HCT116 (cell line): ENCODE results near the gene SUSD6. TPM values are rescaled to one million over a fixed set of nuclear protein-coding genes. Genes with fewer than 3 reads are reported as not detected.

Source experiments
- ATAC-seq: fragments of 200-7000 bp; cut with Tn5 transposase; 2 replicates; pipeline ENCODE4 v1.9.1; 2020; ENCODE audit warnings: mild to moderate bottlenecking, moderate library complexity
- BruUV-seq: library from RNA; stranded (reverse); fragments of 400-500 nt; replicated peaks from 2 replicates; lab custom pipeline; 2021; lab: Mats Ljungman, UMichigan
- CTCF ChIA-PET: fragments of 300-600 bp; sonication (Branson Sonifier 250); formaldehyde crosslinking; loops from one replicate; lab custom pipeline; 2021; ENCODE audit warnings: antibody characterized with exemption; lab: Charles Lee
- POLR2A ChIA-PET: fragments of 300-600, 350-600 bp; sonication (Branson Sonifier 250); formaldehyde crosslinking; loops from one replicate; lab custom pipeline; 2021; ENCODE audit warnings: antibody characterized with exemption; lab: Charles Lee
- RAD21 ChIA-PET, 2 experiments: fragments of 300-600 bp; sonication (Branson Sonifier 250); formaldehyde crosslinking; loops; one replicate each; lab custom pipeline; 2023; ENCODE audit warnings: low total read pairs in 2 of 2; ENCODE audit not compliant: uncharacterized antibody in 2 of 2, unreplicated experiment in 2 of 2, low non-redundant PET in 1 of 2; lab: Charles Lee
- DNase-seq: peaks from one replicate; pipeline ENCODE4 v3.0.0-alpha.2; 2010; ENCODE audit warnings: low read depth, low spot score
- H2AFZ ChIP-seq: fragments of 200-600 bp; shearing (Covaris generic), sonication (generic); 2 replicates; pipeline ENCODE4 v1.6.1; 2017; ENCODE audit warnings: low read depth, mixed run types, mixed read lengths, antibody characterized with exemption, low read length; ENCODE audit not compliant: poor library complexity, severe bottlenecking
- H3K27ac ChIP-seq: 2 replicates; pipeline ENCODE4 v1.5.1; 2012; ENCODE audit warnings: low read depth, low read length
- H3K27me3 ChIP-seq: fragments of 200-600 bp; sonication (generic); 2 replicates; pipeline ENCODE4 v1.6.1; 2016; ENCODE audit warnings: mixed run types, low read length, mixed read lengths; ENCODE audit not compliant: insufficient read depth
- H3K36me3 ChIP-seq, 2 experiments: fragments of 200-500 bp in 1 of 2; fragments of 200-600 bp in 1 of 2; sonication (Bioruptor generic) in 1 of 2; sonication (generic) in 1 of 2; 2 replicates each; pipeline versions ENCODE4 v1.5.1 to v1.6.1; 2014 to 2016; ENCODE audit warnings: low read length in 2 of 2, inconsistent platforms in 1 of 2, mixed read lengths in 1 of 2, mixed run types in 1 of 2; ENCODE audit not compliant: insufficient read depth in 2 of 2, control insufficient read depth in 1 of 2
- H3K4me1 ChIP-seq, 2 experiments: fragments of 200-600 bp in 1 of 2; sonication (generic) in 1 of 2; 2 replicates each; pipeline versions ENCODE4 v1.5.1 to v1.6.1; 2012 to 2017; ENCODE audit warnings: low read length in 2 of 2, inconsistent platforms in 1 of 2, mild to moderate bottlenecking in 1 of 2, mixed read lengths in 1 of 2, mixed run types in 1 of 2, moderate library complexity in 1 of 2; ENCODE audit not compliant: insufficient read depth in 2 of 2, control insufficient read depth in 1 of 2
- H3K4me2 ChIP-seq: fragments of 200-600 bp; sonication (generic); 2 replicates; pipeline ENCODE4 v1.6.1; 2017; ENCODE audit warnings: mixed run types, low read length, mixed read lengths
- H3K4me3 ChIP-seq, 2 experiments: fragments of 200-600 bp in 1 of 2; sonication (generic) in 1 of 2; replicated peaks in 1 of 2; 2 replicates each; pipeline ENCODE4 v1.5.1; 2011 to 2016; ENCODE audit warnings: low read length in 2 of 2, control low read depth in 1 of 2, low read depth in 1 of 2, mild to moderate bottlenecking in 1 of 2, mixed read lengths in 1 of 2, mixed run types in 1 of 2
- H3K79me2 ChIP-seq: fragments of 200-600 bp; sonication (generic); 2 replicates; pipeline ENCODE4 v1.6.1; 2017; ENCODE audit warnings: mild to moderate bottlenecking, mixed run types, low read length, moderate library complexity, mixed read lengths; ENCODE audit not compliant: insufficient read depth
- H3K9ac ChIP-seq: fragments of 200-600 bp; sonication (generic); 2 replicates; pipeline ENCODE4 v1.6.1; 2016; ENCODE audit warnings: low read length, mixed read lengths
- H3K9me2 ChIP-seq: fragments of 200-600 bp; sonication (generic), shearing (Covaris generic); 2 replicates; pipeline ENCODE4 v1.6.1; 2017; ENCODE audit warnings: mixed run types, mild to moderate bottlenecking, moderate library complexity; ENCODE audit not compliant: insufficient read depth
- H3K9me3 ChIP-seq, 2 experiments: fragments of 200-500 bp in 1 of 2; fragments of 200-600 bp in 1 of 2; sonication (Bioruptor generic) in 1 of 2; sonication (generic) in 1 of 2; 2 replicates each; pipeline ENCODE4 v1.6.1; 2014 to 2017; ENCODE audit warnings: low read length in 2 of 2, mixed read lengths in 2 of 2, inconsistent platforms in 1 of 2, low read depth in 1 of 2, mild to moderate bottlenecking in 1 of 2, mixed run types in 1 of 2, moderate library complexity in 1 of 2; ENCODE audit not compliant: control insufficient read depth in 1 of 2, insufficient read depth in 1 of 2
- H4K20me1 ChIP-seq: fragments of 200-600 bp; sonication (generic), shearing (Covaris generic); 2 replicates; pipeline ENCODE4 v1.6.1; 2017; ENCODE audit warnings: mixed run types, mild to moderate bottlenecking, moderate library complexity; ENCODE audit not compliant: insufficient read depth
- CEBPB ChIP-seq: IDR thresholded peaks from 2 replicates; pipeline ENCODE4 v1.6.1; 2012; ENCODE audit warnings: low read depth
- EGR1 ChIP-seq: IDR thresholded peaks from 2 replicates; pipeline ENCODE4 v1.6.1; 2012; ENCODE audit warnings: low read depth
- EZH2 ChIP-seq: fragments of 200-600 bp; sonication (generic); IDR thresholded peaks from 2 replicates; pipeline ENCODE4 v1.6.1; 2017; ENCODE audit warnings: antibody characterized with exemption, mixed run types
- FOSL1 ChIP-seq: IDR thresholded peaks from 2 replicates; pipeline ENCODE4 v1.6.1; 2012; ENCODE audit warnings: low read depth
- JUND ChIP-seq: IDR thresholded peaks from 2 replicates; pipeline ENCODE4 v1.6.1; 2012
- MAX ChIP-seq: IDR thresholded peaks from 2 replicates; pipeline ENCODE4 v1.6.1; 2012
- POLR2A ChIP-seq: IDR thresholded peaks from 2 replicates; pipeline ENCODE4 v1.7.0; 2011; ENCODE audit warnings: borderline replicate concordance; ENCODE audit not compliant: insufficient read depth, insufficient read length; ENCODE audit errors: extremely low read depth
- POLR2AphosphoS5 ChIP-seq: IDR thresholded peaks from 2 replicates; pipeline ENCODE4 v1.6.1; 2011; ENCODE audit warnings: mild to moderate bottlenecking, low read depth, low read length, moderate library complexity
- SIN3A ChIP-seq: IDR thresholded peaks from 2 replicates; pipeline ENCODE4 v1.6.1; 2012; ENCODE audit warnings: low read depth
- SRF ChIP-seq: IDR thresholded peaks from 2 replicates; pipeline ENCODE4 v1.6.1; 2012; ENCODE audit warnings: low read depth
- TCF7L2 ChIP-seq: IDR thresholded peaks from 2 replicates; pipeline ENCODE4 v1.7.0; 2011; ENCODE audit warnings: borderline replicate concordance, inconsistent platforms; ENCODE audit not compliant: insufficient read depth, insufficient read length; ENCODE audit errors: extremely low read depth
- YY1 ChIP-seq: IDR thresholded peaks from 2 replicates; pipeline ENCODE4 v1.6.1; 2011; ENCODE audit warnings: low read length, low read depth, moderate library complexity, mild to moderate bottlenecking; ENCODE audit not compliant: insufficient replicate concordance; ENCODE audit errors: extremely low read depth
- ZBTB33 ChIP-seq: IDR thresholded peaks from 2 replicates; pipeline ENCODE4 v1.6.1; 2011; ENCODE audit warnings: mild to moderate bottlenecking, low read length, moderate library complexity; ENCODE audit not compliant: insufficient replicate concordance; ENCODE audit errors: extremely low read depth
- ZFX ChIP-seq: fragments of 450-650 bp; IDR thresholded peaks from 2 replicates; pipeline ENCODE4 v1.6.1; 2017
- ZNF274 ChIP-seq: fragments of 200-500 bp; sonication (Bioruptor generic); IDR thresholded peaks from 2 replicates; pipeline ENCODE4 v1.6.1; 2014; ENCODE audit warnings: mild to moderate bottlenecking, low read depth, low read length, inconsistent platforms
- intact Hi-C: fragments of 100-400 bp; cut with micrococcal nuclease; formaldehyde crosslinking; loops from 2 replicates; pipeline ENCODE4 v1.10.0; 2022
- total RNA-seq: library from RNA; stranded (reverse); gene quantifications from one replicate; pipeline ENCODE4 v1.2.1, GENCODE V29; 2021; ENCODE audit not compliant: unreplicated experiment

The SUSD6 gene
- total RNA-seq, 1 experiment from 2014 or later, result 6.4 TPM

- no peak for DNase-seq
- Histone ChIP-seq H3K27me3 (no peaks in the 10 kb centered on the region), H3K36me3 (no peaks in the 10 kb centered on the region), H3K27ac (no peak overlapping the region), H3K4me3 (no peak overlapping the region), H3K4me1 (peaks cover 2 to 12% of the 10 kb centered on the region in 2 experiments; a peak in 3 of 4 replicates), H3K79me2 (no peaks in the 10 kb centered on the region; the same call in 1 of the 2 replicates), H2AFZ (no peak overlapping the region), H3K4me2 (no peak overlapping the region), H3K9ac (no peak overlapping the region), H3K9me3 (no peaks in the 10 kb centered on the region), H4K20me1 (no peaks in the 10 kb centered on the region), H3K9me2 (no peaks in the 10 kb centered on the region)
- ATAC-seq, result no peak
- intact Hi-C loops, result no loop called here
- ChIA-PET CTCF (no interaction called here), RAD21 (no interaction called here), POLR2A (no interaction called here)
- TF ChIP-seq ZNF274 (no peak), YY1 (no peak), ZFX (no peak), ZBTB33 (no peak), TCF7L2 (no peak), EZH2 (no peak), EGR1 (no peak), SRF (no peak), CEBPB (no peak), POLR2AphosphoS5 (no peak), MAX (no peak), JUND (no peak), POLR2A (no peak), FOSL1 (no peak), SIN3A (no peak)
- BruUV-seq, result no TSS peak
Observed at GRCh38 chr14:69616408-69616773, 5.0 kb downstream of the SUSD6 start.
